ENCODE results near the gene CLTRN. TPM values are rescaled to one million over a fixed set of nuclear protein-coding genes. Genes with fewer than 3 reads are reported as not detected.

Gene CLTRN
- total RNA-seq, 1 donor from 2014 or later = 0.90 TPM

DNA sequence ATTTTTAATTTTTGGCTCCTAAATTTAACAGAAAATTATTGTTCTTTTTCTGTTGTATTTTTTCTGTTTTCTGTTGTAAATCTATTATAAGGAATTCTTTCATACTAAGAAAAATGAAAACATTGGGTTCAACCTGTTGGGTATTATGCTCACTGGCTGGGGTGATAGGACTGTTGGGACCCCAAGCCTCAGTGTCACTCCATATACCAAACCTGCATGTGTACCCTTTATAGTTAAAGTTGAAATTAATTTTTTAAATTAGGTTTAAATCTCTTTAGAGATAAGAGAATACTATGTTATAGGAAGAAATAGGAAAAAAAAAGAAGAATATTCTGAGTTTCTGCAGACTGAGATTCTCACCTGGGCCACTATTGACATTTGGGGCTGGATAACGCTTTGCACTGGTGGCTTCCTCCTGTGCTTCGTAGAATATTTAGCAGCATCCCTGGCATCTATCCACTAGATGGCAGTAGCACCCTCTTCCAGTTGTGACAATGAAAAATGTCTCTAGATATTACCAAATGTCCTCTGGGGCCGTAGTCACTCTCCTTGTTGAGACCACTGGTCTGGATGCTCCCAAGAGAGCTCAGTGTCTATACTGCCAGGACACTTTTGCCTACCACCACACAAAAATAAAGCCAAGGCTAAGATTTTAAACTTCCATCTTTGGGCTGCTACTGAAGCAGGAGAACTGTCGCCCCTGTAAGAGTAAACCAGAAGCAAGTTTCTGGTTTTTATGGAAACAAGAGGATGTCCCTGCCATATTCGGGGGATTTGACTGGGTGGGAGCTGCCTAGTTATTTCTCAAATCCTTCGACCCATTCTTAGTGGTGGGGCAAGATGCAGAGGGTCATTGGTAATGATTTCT, 22.4 kb upstream of the CLTRN start:
- peaks cover 13% of the 10 kb centered on the region for H3K36me3 ChIP-seq
- no peak overlapping the region for H3K4me3 ChIP-seq
- no peaks in the 10 kb centered on the region for H3K27me3 ChIP-seq
- no peaks in the 10 kb centered on the region for H3K4me1 ChIP-seq
- TF ChIP-seq, protein P1, sequence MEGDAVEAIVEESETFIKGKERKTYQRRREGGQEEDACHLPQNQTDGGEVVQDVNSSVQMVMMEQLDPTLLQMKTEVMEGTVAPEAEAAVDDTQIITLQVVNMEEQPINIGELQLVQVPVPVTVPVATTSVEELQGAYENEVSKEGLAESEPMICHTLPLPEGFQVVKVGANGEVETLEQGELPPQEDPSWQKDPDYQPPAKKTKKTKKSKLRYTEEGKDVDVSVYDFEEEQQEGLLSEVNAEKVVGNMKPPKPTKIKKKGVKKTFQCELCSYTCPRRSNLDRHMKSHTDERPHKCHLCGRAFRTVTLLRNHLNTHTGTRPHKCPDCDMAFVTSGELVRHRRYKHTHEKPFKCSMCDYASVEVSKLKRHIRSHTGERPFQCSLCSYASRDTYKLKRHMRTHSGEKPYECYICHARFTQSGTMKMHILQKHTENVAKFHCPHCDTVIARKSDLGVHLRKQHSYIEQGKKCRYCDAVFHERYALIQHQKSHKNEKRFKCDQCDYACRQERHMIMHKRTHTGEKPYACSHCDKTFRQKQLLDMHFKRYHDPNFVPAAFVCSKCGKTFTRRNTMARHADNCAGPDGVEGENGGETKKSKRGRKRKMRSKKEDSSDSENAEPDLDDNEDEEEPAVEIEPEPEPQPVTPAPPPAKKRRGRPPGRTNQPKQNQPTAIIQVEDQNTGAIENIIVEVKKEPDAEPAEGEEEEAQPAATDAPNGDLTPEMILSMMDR (IDR thresholded peaks at IDR 0.05) = peak; percentile 67
- intact Hi-C loops (cut with DNase I) = no loop called here
- DNase-seq (no peak), ATAC-seq (peak; percentile 89)
- no peak overlapping the region for H3K27ac ChIP-seq
- H3K9me3 ChIP-seq = no peaks in the 10 kb centered on the region

- intact Hi-C loops (cut with DNase I) = no loop called here
- ATAC-seq (no peak), DNase-seq (no peak)
- Histone ChIP-seq H3K27me3 (no peaks in the 10 kb centered on the region), H3K36me3 (no peaks in the 10 kb centered on the region), H3K4me1 (no peaks in the 10 kb centered on the region), H3K4me3 (no peak overlapping the region), H3K27ac (no peak overlapping the region), H3K9me3 (no peaks in the 10 kb centered on the region)
- TF ChIP-seq, protein P1 (IDR thresholded peaks at IDR 0.05) = no peak
Measured at GRCh38 chrX:15683193-15683592, 18.6 kb upstream of the CLTRN start.

- TF ChIP-seq, protein P1 (IDR thresholded peaks at IDR 0.05) = no peak
- H3K4me3 ChIP-seq = no peak overlapping the region
- intact Hi-C loops (cut with DNase I) = no loop called here
- H3K4me1 ChIP-seq = no peaks in the 10 kb centered on the region
- H3K27me3 ChIP-seq = no peaks in the 10 kb centered on the region
- H3K36me3 ChIP-seq = no peaks in the 10 kb centered on the region
- H3K27ac ChIP-seq = no peak overlapping the region
- no peak for DNase-seq
- no peaks in the 10 kb centered on the region for H3K9me3 ChIP-seq
- no peak for ATAC-seq
Measured at GRCh38 chrX:15681433-15681832, 16.8 kb upstream of the CLTRN start.

- TF ChIP-seq, protein P1 (IDR thresholded peaks at IDR 0.05) = no peak
- Histone ChIP-seq H3K9me3 (no peaks in the 10 kb centered on the region), H3K36me3 (no peaks in the 10 kb centered on the region), H3K27me3 (no peaks in the 10 kb centered on the region), H3K27ac (no peak overlapping the region), H3K4me3 (no peak overlapping the region), H3K4me1 (no peaks in the 10 kb centered on the region)
- intact Hi-C loops (cut with DNase I) = no loop called here
- ATAC-seq (no peak), DNase-seq (no peak)
Measured at GRCh38 chrX:15680401-15680800, 15.8 kb upstream of the CLTRN start.

- H3K36me3 ChIP-seq = no peaks in the 10 kb centered on the region
- H3K27ac ChIP-seq = no peak overlapping the region
- DNase-seq = no peak
- H3K9me3 ChIP-seq = no peaks in the 10 kb centered on the region
- TF ChIP-seq, protein P1 (IDR thresholded peaks at IDR 0.05) = no peak
- no peak overlapping the region for H3K4me3 ChIP-seq
- H3K4me1 ChIP-seq = no peaks in the 10 kb centered on the region
- intact Hi-C loops (cut with DNase I) = no loop called here
- no peak for ATAC-seq
- H3K27me3 ChIP-seq = no peaks in the 10 kb centered on the region
Measured at GRCh38 chrX:15679246-15679645, 14.6 kb upstream of the CLTRN start.
